GM21786 (cell line): ENCODE measurements around the gene DCUN1D4.
A peak's percentile ranks its signal among the peaks of the same experiment; 100 is the strongest.
"Not testable (repeated sequence)": the region's sequence is repeated elsewhere in the genome, so short reads cannot be mapped to it uniquely, and the experiment has no call there.

Experiments
- ATAC-seq: cut with Tn5 transposase; IDR thresholded peaks from one replicate; pipeline ENCODE4 v1.9.1; 2021; ENCODE audit not compliant: unreplicated experiment

The DCUN1D4 gene

DNA sequence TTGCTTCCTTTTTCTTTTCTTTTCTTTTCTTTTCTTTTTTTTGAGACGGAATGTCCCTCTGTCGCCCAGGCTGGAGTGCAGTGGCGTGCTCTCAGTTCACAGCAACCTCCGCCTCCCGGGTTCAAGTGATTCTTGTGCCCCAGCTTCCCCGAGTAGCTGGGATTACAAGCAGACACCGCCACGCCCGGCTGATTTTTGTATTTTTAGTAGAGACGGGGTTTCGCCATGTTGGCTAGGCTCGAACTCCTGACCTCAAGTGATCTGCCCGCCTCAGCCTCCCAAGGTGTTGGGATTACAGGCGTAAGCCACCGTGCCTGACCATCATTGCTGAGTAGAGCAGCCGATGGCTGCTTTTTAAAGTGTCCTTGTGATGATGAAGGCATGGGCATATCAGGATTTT lies 50.4 kb downstream of the DCUN1D4 start:
- not testable (repeated sequence) for ATAC-seq

DNA sequence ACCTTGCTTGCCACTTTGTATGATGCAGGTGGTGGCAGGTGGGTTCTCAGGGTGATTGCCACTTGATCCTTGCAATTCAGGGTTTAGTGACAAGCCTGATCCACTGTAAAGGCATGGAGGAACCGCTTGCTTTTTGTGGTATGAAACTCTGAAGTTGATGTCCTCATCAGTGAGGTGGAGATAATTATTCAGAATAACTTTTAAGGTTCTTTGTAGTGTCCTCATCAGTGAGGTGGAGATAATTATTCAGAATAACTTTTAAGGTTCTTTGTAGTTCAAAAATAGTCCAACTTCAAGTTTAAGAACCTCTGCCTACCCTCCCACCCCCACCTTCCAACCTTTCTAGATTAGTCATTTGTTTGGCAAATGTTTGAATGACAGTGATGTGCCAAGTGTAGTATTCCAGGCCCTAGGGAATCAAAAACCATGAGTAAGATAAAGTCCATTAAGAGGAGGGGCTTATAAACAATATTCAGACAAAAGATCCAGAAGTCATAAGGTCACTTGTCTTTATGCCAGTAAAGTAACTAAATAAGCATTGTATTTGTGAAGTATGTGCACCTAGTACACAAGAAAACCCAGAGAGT lies 51.2 kb downstream of the DCUN1D4 start:
- ATAC-seq: no peak

DNA sequence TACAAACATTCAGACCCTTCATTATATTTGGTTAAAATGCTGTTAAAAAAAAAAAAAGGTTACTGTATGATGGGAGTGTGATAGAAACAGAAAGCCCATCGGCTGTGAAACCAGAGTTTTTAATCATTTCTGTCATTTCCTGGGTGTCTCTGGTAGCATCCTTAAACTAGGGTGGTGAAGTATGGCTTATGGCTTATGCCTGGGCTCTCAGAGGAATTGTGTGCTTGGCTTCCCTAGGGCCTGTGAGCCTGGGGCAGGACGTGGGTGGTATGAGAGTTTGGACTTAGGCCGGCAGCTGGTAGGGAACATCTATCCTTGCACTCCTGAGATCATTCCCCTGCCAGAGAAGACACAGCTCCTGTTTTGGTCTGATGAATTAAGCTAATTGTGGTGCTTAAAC lies 52.2 kb downstream of the DCUN1D4 start:
- ATAC-seq: peak; percentile 60

DNA sequence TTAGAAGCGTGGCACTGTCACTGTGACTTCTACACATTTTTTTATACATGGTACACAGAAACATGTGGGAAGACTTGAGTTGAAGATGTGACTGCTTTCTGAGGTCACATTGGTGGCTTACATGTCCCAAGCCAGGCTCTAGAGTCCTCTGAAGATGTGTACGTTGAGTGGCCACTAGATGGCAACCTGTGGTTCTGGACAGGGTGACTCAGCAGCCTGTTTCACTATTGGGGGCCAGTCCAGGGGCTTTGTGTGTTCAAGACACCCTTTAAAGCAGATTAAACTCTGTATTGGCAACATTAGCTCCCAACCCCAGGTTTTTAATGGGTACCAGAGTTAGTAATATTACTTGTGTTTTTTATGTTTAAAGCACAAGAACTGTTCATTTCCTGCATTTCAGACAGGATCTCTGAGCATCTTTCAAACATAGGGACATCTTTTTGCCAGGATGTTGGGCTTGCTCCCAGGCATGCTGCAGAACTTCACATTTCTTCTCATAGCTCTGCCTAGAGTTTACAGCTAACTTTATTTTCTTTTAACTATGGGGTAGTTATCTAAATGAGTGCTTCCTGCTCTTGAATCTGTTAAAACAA lies 53.0 kb downstream of the DCUN1D4 start:
- peak; percentile 97 for ATAC-seq

DNA sequence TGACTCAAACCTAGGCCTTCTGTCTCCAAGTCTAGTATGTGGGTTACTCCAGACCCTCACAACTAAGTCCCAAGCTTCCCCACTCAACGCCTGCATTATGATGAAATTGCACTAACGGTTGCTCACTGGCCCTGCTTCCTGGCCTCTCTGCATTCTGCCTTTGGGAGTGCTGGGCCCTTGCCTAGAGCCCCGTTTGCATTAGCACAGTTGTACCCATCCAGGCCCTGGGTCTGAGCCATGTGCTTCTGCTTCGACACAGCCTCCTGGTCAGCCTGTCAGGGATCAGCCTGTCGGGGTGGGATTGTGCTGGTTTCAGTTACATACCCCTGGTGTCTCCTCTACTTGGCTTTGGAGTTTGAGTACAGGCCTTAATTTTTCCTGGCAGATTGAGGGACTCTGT lies 58.4 kb downstream of the DCUN1D4 start:
- no peak for ATAC-seq

DNA sequence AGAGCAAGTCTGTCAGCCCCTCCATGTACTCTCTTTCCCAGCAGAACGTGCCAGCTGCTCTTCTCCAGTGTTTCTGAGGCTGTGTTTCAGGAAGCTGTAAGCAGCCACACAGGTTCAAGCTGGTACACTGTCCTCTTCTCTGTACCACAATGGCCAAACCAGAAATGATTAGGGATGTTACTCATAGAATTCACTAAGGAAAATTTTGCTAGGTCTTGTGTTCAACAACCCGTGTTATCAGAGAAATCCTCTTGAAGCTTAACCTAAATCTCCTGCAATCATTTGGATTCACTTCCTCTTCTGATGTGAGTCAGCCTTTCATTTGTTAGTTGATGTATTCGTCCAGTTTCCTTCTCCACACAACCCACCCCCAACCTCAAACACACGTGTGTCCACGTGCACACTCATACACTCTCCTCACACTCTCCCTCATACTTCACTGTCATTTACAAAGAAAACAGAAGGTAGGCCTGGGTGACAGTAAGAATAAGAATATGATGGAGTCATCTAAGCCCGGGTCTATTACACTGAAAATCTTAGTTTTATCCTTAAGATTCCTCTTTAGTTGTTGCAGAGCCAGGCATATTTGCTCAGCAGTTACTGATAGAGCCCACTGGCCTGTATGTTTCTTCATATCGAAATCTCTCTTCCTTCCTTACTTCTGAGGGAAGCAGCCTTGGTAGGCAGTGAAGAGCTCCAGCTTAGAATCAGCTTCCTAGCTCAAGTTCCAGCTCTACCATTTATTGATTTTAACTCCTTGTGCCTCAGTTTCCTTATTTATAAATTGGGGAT lies 63.4 kb downstream of the DCUN1D4 start:
- ATAC-seq: peak; percentile 97

DNA sequence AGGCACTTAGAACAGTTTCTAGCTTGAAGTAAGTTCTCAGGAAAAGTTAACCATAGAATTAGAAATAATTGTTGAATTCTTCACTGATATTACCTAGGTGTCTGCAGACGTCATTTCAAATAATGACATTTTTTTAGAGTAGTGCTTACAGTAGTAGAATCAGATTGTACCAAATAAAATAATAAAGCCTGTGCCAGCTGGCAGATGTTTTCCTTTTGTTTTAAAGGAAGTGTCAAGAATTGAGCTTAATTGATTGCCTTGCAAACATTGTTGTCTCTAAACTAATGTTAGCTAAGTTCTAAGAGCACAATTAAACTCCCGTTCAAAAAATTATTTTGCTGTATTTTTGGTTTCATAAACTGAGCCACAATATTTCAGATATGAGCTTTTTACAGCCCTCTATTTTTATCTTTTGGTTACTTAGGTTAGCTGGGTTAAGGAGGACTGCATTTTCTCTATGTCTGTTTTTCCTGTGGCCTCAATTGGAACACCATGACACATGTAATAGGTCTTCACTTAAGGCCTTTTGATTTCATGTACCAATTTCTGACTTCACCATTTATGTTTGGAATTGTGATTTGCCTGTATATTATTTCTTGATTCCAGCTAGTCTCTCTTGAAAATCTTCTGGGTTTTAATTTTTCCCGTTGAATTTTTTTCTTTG lies 64.2 kb downstream of the DCUN1D4 start:
- no peak for ATAC-seq

DNA sequence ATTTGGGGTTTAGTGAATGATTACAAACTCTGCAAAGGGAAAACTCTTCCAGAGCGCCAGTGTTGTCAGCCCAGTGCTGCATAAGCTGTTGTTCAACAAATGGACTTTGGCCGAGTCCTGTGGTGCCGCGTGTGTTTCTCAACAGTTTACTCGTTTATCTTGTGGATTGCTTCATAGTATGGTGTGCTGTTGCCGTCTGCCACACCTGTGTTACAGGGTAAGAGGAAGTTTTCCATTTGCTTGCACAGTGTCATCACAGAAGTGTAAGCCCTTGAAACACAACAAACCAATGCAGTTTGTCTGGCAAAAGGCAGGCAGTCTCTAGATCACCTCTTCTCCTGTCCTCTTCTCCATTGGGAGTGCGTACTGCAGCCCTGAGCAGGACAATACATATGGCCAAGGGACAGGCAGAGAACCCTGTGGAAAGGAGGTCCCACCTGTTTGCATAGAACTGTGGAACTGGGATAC lies 66.3 kb downstream of the DCUN1D4 start:
- no peak for ATAC-seq

DNA sequence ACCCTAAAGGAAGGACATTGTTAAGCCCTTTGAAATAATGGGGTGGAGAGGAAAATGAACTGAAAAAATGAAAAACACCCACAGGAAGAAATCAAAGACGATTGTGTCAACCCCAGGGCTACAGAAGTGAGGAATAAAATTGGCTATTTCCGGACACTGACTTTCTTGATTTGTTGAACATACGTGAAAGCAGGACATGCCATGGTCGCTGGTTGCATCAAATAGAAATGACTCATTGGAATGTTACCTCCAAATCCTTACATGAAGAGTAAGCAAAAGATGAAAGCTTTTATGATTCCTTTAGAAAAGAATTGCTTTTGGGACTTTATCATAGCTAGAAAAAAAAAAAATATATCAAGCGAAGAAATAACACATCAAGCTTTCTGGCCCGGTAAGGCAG lies 75.3 kb downstream of the DCUN1D4 start:
- no peak for ATAC-seq

DNA sequence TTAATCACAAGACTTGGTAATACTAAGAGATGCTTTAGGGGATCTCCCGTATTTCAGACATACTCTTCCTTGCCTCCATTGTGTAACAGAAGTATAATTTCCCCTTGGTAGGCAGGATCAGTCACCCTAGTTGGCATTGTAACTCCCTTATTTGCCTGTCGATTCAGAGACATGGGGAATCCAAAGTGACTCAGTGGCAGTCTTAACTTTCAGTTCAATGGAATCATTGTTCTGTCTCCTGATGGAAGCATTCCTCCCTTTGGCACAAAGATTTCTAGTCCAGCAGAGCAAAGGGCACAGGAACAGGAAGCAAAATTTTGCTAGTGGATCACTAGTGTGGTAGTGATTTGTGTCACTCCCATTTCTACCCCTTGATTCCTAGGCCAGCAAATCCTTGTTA lies 80.4 kb downstream of the DCUN1D4 start:
- no peak for ATAC-seq

DNA sequence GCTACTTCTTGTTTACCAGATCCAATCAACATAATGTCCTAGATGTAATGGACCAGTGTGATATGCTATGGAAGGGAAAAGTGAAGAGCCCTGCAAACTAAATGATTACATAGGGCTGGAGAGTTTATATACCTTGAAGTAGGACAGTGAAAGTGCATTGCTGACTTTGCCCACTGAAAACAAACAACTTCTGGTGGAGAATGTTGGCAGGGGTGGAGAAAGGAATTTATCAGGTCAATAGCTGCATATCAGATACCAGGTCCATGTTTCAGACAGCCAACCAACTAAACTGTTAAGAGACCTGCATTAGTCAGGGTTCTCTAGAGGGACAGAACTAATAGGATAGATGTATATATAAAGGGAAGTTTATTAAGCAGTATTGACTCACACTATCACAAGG lies 82.4 kb downstream of the DCUN1D4 start:
- no peak for ATAC-seq

DNA sequence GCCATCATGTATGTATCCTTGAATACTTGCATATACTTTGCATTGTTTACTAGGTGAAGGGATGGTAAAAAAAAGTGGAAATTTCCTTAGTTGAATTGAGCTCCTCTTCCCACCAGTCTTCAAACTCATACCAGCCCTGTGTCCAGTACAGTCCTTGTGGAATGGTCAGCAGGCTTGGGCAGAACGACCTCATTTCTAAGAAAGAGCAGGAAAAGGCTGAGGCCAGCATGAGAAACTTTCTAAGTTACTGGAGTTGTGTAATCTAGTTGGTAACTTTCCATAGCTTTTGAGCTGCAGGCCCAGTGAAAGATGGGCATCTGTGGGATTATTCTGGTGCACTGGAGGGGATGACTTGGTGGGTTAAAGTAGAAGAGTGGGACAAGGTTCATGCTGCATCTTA lies 87.6 kb downstream of the DCUN1D4 start:
- no peak for ATAC-seq

DNA sequence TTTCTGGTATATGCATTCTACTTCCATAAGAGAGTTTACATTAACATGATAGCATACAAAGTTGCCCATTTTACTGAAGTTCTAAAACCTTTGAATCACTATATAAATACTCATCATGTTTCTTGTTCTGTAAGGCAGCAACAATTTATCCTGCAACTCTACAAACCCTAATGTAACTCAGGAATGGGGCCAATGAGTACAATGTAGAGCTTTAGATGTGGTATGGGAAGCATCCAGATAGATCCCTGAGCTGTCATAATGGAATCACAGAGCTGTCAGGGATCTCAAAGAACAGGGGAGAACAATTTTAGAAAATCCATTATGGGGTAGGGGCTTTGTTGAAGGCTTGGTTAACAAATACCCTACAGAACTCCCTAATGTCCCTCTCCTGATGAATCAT lies 88.5 kb downstream of the DCUN1D4 start:
- ATAC-seq: no peak

DNA sequence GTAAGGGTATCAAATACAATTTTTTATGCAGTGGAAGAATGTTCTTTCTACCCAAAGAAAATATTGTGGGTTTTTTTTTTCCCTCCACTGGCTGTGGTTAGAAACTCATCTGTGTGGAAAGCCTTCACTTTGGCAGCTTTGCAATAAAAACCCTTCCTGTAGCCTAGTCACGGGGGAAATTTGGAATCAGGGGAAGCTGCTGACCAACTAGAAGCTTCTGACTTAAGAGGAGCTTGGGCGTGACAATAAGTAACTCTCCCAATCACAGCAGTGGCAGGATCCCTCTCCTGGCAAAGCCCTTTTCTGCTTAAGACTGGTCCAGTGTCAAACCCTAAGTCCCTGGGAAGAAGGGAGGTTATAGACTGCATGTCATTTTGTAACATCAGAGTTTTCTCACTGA lies 89.3 kb downstream of the DCUN1D4 start:
- ATAC-seq: no peak

DNA sequence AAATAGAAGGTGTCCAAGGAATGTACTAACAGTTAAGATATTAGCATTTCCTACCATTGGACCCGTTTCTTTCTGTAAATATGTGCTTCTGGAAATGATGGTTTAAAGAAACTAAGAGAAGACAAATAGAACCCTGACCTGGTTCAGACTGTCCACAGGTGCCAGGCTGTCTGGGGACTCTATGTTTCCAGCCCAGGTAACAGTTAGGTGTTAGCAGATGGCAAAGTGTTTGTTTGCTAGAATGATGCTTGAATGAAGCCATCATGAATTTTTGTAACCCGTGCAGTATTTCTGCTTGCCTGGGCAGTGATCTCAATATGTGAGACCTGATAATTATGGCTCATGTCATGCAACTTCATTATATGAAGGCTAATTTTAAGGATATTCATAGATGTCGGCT lies 89.7 kb downstream of the DCUN1D4 start:
- no peak for ATAC-seq

DNA sequence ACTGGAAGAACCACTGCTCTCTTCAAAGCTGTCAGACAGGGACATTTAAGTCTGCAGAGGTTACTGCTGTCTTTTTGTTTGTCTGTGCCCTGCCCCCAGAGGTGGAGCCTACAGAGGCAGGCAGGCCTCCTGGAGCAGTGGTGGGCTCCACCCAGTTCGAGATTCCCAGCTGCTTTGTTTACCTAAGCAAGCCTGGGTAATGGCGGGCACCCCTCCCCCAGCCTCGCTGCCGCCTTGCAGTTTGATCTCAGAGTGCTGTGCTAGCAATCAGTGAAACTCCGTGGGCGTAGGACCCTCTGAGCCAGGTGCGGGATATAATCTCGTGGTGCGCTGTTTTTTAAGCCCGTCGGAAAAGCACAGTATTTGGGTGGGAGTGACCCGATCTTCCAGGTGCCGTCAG lies 97.5 kb downstream of the DCUN1D4 start:
- not testable (repeated sequence) for ATAC-seq

DNA sequence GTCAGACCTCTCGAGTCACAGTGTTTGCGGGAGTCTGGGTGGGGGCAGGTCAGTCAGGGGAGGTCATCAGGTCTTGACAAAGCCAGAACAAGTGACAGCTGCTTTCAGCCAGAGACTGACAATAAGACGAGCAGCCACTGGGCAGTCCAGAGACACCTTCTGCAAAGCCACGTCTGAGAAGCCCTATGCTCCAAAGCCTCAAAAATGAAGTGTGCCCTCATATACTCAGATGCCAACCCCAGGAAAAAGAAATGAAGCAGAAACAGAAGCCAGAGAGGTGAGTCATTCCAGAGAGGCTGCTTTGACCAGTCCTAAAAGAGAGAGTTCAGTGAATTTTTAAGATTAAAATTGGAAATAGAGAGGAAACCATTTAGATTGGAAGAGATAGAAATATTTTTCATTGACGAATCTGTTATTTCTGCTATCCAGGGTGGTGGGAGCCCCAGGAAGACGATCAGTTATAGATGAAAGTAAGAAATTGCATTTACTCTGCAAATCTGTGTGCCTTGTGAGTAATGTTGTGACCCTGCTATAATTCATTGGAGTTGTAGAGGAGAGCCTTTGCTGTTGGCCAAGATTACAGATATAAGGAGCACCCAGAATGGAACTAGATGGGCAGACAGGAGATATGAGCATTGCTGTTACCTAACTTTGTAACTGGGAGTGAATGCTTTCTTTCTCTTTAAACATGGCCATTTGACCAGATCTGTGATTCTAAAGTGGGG lies 99.3 kb downstream of the DCUN1D4 start:
- no peak for ATAC-seq

DNA sequence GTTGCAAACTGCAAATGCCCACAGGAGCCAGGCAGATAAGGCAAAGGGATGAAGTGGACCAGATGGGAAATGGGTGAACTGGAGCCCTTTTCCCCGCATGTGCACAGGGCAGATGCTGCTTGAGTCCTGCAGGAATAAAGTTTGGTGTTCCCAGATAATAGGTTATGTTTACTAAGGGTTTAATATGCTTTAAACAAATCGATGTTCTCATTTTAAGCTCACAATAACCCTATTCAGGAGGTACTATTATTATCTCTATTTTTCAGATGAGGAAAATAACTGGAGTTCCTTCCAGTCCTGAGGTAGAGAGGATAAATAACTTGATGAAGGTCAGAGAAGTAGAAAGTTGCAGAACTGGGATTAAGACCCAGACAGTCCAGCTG lies 99.9 kb downstream of the DCUN1D4 start:
- ATAC-seq: no peak

DNA sequence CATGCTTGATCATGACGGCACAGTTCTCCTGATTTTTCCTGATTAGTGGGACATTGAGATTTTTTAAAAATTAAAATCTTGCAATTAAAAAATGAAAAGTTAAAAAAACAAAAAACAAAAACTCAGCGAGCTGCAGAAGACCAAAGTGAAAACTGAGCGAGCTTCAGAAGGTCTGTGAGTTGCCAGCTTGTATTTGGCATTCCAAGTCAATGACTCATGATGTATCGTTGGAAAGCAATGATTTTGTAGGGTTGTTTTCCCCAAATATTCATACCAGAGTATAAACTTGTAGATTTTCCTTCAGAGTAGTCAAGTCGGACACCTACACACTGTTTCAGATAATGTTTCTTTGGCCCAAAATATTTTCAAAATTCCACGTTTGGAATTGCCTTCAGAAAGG lies 100.3 kb downstream of the DCUN1D4 start:
- ATAC-seq: no peak

DNA sequence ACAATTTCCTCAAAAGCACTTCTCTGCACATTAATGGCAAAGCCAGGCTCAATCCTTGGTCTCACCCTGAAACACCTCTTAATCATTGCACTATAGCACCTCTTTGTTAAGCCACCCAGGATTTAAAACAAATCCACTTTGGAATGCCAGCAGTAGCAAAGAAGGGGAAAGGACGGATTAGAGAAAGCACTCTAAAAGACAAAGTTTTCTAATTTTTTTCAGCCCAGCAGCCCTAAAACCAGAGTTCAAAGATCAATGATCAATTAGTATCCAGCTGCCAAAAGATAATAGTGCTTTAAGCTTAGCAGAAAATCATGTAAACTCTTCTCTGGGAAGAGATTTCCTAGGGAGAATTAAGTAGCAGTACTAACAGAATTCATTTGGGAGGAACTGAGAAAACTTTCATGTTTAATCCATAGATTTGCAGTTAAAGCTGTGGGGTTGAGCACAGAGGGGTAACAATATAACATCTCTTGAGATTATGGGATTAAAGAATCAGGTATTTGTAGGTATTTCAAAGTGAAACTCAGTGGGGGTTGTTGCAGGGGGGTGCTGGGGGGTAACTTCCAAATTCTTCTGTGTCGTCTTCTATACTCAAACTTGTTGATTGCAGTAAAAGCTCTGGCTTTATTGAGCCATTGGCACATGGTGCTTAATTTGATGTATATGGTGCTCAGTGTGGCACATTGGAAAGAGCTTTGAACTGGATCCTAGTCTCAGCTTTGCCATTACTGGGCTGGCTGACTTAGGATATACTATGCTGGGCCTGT lies 115.4 kb downstream of the DCUN1D4 start:
- no peak for ATAC-seq
